Erythroblast (primary cell): ENCODE data around the gene SERPING1.

Experiments used
- GATA1 ChIP-seq: IDR thresholded peaks from 2 replicates; pipeline ENCODE4 v1.6.1; 2011; ENCODE audit warnings: low read depth, mild to moderate bottlenecking, control low read depth, low read length, moderate library complexity
- POLR2A ChIP-seq: IDR thresholded peaks from 2 replicates; pipeline ENCODE4 v1.6.1; 2011; ENCODE audit warnings: mild to moderate bottlenecking, low read length

- no peak for TF ChIP-seq POLR2A
- no peak for TF ChIP-seq GATA1
These were observed 51.6 kb downstream of the SERPING1 start for GRCh38 chr11:57648801-57649735.
